Naive thymus-derived CD4-positive, alpha-beta T cell (primary cell): Measurements from ENCODE around the gene NECAB3. TPM values are rescaled to one million over a fixed set of nuclear protein-coding genes. Genes with fewer than 3 reads are reported as not detected.

ENCODE experiments used
- ATAC-seq: fragments of 150-1000 bp; cut with Tn5 transposase; 2 replicates; pipeline ENCODE4 v1.10.0; 2021; ENCODE audit warnings: mild to moderate bottlenecking, moderate library complexity
- CTCF ChIA-PET: fragments of 350-600 bp; sonication (Branson Sonifier 250); formaldehyde crosslinking; loops from one replicate; lab custom pipeline; 2021; ENCODE audit warnings: antibody characterized with exemption; lab: Charles Lee
- POLR2A ChIA-PET: fragments of 350-600 bp; sonication (Branson Sonifier 250); formaldehyde crosslinking; loops from one replicate; lab custom pipeline; 2021; ENCODE audit warnings: antibody characterized with exemption, inconsistent platforms; lab: Charles Lee
- DNase-seq, 9 donors: peaks; one replicate each; pipeline versions ENCODE4 v3.0.0 to v3.0.0-alpha.2; 2020 to 2022; ENCODE audit warnings: mixed read lengths in 1 of 9
- H3K27ac ChIP-seq: one replicate; pipeline ENCODE4 v1.7.0; 2013; ENCODE audit warnings: mild to moderate bottlenecking, low read depth, low read length, moderate library complexity
- H3K27me3 ChIP-seq, 2 donors: one replicate each; pipeline ENCODE4 v1.7.0; 2013; ENCODE audit warnings: low read length in 2 of 2, mild to moderate bottlenecking in 2 of 2, moderate library complexity in 2 of 2; ENCODE audit not compliant: control insufficient read depth in 2 of 2, insufficient read depth in 2 of 2
- H3K36me3 ChIP-seq, 3 experiments: 1 replicate in 2 of 3; 2 replicates in 1 of 3; pipeline ENCODE4 v1.7.0; 2013; ENCODE audit warnings: low read length in 3 of 3, mild to moderate bottlenecking in 3 of 3, moderate library complexity in 1 of 3; ENCODE audit not compliant: insufficient read depth in 3 of 3, control insufficient read depth in 2 of 3
- H3K4me1 ChIP-seq, 2 donors: one replicate each; pipeline ENCODE4 v1.7.0; 2013; ENCODE audit warnings: low read length in 2 of 2, mild to moderate bottlenecking in 2 of 2, moderate library complexity in 1 of 2; ENCODE audit not compliant: control insufficient read depth in 2 of 2, insufficient read depth in 2 of 2
- H3K4me3 ChIP-seq: 2 replicates; pipeline ENCODE4 v1.7.0; 2013; ENCODE audit warnings: mild to moderate bottlenecking, low read length
- H3K9me3 ChIP-seq, 3 experiments: 1 replicate in 2 of 3; 2 replicates in 1 of 3; pipeline ENCODE4 v1.7.0; 2013; ENCODE audit warnings: low read length in 3 of 3; ENCODE audit not compliant: control insufficient read depth in 2 of 3
- H3K27ac Mint-ChIP-seq, 9 donors: one replicate each; pipeline ENCODE4 v1.8.0; 2020 to 2022; ENCODE audit warnings: mixed read lengths in 9 of 9, mild to moderate bottlenecking in 8 of 9, moderate library complexity in 5 of 9, inconsistent platforms in 2 of 9
- H3K27me3 Mint-ChIP-seq, 5 donors: one replicate each; pipeline ENCODE4 v1.8.0; 2021 to 2022; ENCODE audit warnings: mixed read lengths in 5 of 5, mild to moderate bottlenecking in 1 of 5
- H3K36me3 Mint-ChIP-seq, 5 donors: one replicate each; pipeline ENCODE4 v1.8.0; 2020 to 2022; ENCODE audit warnings: mixed read lengths in 5 of 5, mild to moderate bottlenecking in 3 of 5, inconsistent platforms in 1 of 5
- H3K4me1 Mint-ChIP-seq, 7 donors: one replicate each; pipeline ENCODE4 v1.8.0; 2020 to 2022; ENCODE audit warnings: mixed read lengths in 7 of 7, mild to moderate bottlenecking in 3 of 7, inconsistent platforms in 1 of 7
- H3K4me3 Mint-ChIP-seq, 10 donors: one replicate each; pipeline ENCODE4 v1.8.0; 2020 to 2022; ENCODE audit warnings: mild to moderate bottlenecking in 10 of 10, mixed read lengths in 10 of 10, moderate library complexity in 6 of 10, inconsistent platforms in 2 of 10
- H3K9me3 Mint-ChIP-seq, 11 donors: one replicate each; pipeline ENCODE4 v1.8.0; 2020 to 2022; ENCODE audit warnings: mixed read lengths in 11 of 11, mild to moderate bottlenecking in 4 of 11, inconsistent platforms in 1 of 11, moderate library complexity in 1 of 11
- intact Hi-C, 2 donors: fragments of 100-400 bp; cut with micrococcal nuclease; formaldehyde crosslinking; loops; one replicate each; pipeline ENCODE4 v1.15.1; 2023
- polyA plus RNA-seq, 2 donors: library from polyadenylated mRNA; unstranded; fragments of 300-500 nt; fragmentation: Illumina TruSeq; gene quantifications; one replicate each; pipeline ENCODE4 v1.2.3, GENCODE V29; 2021
- total RNA-seq, 6 experiments: library from RNA in 5 of 6; stranded (reverse) in 5 of 6; gene quantifications; 1 replicate in 5 of 6; 2 replicates in 1 of 6; pipeline ENCODE4 v1.2.3 and lab custom pipeline; 2021 to 2026

NECAB3 gene
- total and polyA plus RNA-seq, 7 experiments from 2014 or later = 2.3 to 46.8 (median 13.6) TPM

DNA sequence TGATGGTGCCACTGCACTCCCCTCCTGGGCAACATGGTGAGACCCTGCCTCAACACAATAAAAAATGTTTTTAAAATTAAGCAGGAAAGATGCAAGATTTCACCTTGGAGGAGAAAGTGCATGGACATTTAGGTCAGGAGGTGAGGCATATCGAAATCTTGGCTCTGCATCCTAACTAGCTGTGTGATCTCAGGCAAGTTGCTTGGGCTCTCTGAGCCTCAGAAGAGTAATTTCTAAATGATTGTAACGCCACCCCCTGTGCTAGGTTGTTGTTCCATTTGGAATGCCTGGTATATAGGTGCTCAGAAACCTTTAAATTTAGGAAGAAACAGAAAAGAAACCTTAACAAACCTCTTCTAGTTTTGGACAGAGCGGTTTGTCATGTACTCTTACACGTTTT is 48.0 kb downstream of the NECAB3 start:
- CTCF ChIA-PET = no interaction called here
- no peak overlapping the region for H3K27ac Mint-ChIP-seq
- no peak overlapping the region for H3K27ac ChIP-seq
- peaks cover 8 to 73% (median 14%) of the 10 kb centered on the region in 3 experiments for H3K36me3 ChIP-seq
- peaks cover 7 to 26% of the 10 kb centered on the region in 2 donors for H3K4me1 ChIP-seq
- H3K27me3 ChIP-seq = no peaks in the 10 kb centered on the region
- DNase-seq (no peak), ATAC-seq (no peak)
- H3K4me3 ChIP-seq = no peak overlapping the region
- H3K36me3 Mint-ChIP-seq = peaks cover 7 to 75% (median 44%) of the 10 kb centered on the region in 5 donors
- H3K4me1 Mint-ChIP-seq = peaks cover 7 to 20% (median 13%) of the 10 kb centered on the region in 7 donors
- H3K9me3 Mint-ChIP-seq = peaks cover 0 to 2% (median 0%) of the 10 kb centered on the region in 11 donors
- H3K4me3 Mint-ChIP-seq = no peak overlapping the region
- intact Hi-C loops = no loop called here
- H3K9me3 ChIP-seq = no peaks in the 10 kb centered on the region
- POLR2A ChIA-PET = no interaction called here
- H3K27me3 Mint-ChIP-seq = no peaks in the 10 kb centered on the region

DNA sequence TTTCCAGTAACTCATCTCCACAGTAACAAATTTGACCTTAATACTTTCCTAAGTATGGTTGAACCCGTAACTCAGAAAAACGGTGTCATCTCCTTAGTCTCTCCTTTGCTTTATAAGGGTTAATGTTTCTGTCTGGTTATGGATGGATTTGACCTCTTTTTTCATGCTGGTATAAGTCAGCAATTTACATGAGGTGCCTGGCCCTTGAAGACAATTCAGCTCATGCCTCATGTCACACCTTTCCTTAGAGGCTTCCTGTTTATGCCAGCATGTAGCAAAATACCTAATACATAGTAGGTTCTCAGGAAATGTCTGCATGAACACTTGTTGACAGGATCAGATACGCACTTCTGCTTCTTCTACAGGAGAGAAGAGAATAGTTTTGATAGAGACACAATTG is 49.8 kb downstream of the NECAB3 start:
- POLR2A ChIA-PET = no interaction called here
- H3K27ac Mint-ChIP-seq = peak overlapping the region; percentile 29 to 85 (median 66)
- peak in 2 of 9 donors; percentile 3 to 7 for DNase-seq
- intact Hi-C loops = no loop called here
- H3K4me1 ChIP-seq = peaks cover 7 to 26% of the 10 kb centered on the region in 2 donors
- H3K27me3 Mint-ChIP-seq = no peaks in the 10 kb centered on the region
- no peaks in the 10 kb centered on the region for H3K27me3 ChIP-seq
- CTCF ChIA-PET = no interaction called here
- peaks cover 7 to 59% (median 37%) of the 10 kb centered on the region in 5 donors for H3K36me3 Mint-ChIP-seq
- peaks cover 7 to 20% (median 14%) of the 10 kb centered on the region in 7 donors for H3K4me1 Mint-ChIP-seq
- H3K9me3 ChIP-seq = no peaks in the 10 kb centered on the region
- ATAC-seq = no peak
- H3K36me3 ChIP-seq = peaks cover 0 to 55% (median 8%) of the 10 kb centered on the region in 3 experiments
- H3K4me3 ChIP-seq = no peak overlapping the region
- H3K27ac ChIP-seq = no peak overlapping the region
- H3K9me3 Mint-ChIP-seq = peaks cover 0 to 2% (median 0%) of the 10 kb centered on the region in 11 donors
- H3K4me3 Mint-ChIP-seq = peak overlapping the region in 5 of 10 donors; percentile 18 to 65 (median 44)

DNA sequence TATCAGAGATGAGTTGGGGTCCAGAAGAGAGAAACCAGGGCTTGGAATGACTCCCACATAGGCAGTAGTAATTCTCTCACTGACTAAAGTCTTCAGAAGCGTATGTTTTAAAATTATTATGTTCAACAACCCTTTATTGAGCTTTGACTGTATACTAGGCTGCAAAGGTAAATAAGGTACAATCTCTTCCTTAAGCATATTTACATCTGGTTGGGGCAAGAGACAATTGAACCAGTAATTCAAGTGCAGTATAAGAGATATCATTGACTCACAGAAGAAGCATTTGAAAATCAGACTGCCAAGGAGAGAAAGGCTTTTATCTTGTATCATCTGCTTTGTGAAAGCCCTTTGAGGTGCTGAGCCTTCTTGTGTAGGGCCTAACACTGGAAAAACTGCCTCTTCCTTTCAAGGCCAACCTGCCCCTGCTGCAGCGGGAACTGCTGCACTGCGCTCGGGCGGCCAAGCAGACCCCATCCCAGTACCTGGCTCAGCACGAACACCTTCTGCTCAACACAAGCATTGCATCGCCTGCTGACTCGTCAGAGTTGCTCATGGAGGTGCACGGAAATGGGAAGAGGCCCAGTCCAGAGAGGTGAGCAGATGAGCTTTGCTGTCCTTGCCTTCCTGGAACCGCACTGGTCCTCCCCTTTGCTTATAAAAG is 51.4 kb downstream of the NECAB3 start:
- H3K36me3 Mint-ChIP-seq = peaks cover 9 to 48% (median 24%) of the 10 kb centered on the region in 5 donors

DNA sequence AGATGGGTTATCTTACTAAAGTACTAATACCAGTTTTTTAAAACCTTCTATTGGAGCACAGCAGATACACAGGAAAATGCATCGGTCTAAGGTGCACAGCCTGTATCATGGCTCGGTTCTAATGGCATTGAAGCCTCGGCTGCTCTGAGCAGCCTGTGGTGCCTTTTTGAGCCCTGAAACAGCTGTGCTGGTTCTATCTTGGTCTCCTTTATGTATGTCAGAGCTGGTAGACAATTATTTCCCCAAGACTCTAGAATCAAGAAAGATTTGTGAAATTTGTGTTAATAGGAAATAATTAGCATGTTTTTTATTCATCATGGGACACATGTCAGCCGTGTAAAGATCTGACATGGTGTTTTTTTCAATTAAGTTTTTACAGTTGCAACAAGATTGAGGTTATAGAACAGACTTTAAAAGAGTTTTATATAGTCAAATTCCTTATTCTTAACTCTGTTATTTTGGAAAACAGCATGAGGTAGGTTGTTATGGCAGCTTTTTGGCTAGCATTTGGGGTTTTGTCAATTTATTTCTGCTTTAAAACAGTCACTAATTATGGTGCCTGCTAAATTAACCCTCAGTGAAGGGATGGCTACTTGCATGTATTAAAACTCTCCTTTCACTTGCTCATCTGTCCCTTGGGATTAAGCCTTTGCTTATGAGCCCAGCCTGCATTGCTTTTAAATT is 52.4 kb downstream of the NECAB3 start:
- ChIA-PET CTCF (no interaction called here), POLR2A (no interaction called here)
- H3K4me3 ChIP-seq = no peak overlapping the region
- Mint-ChIP-seq H3K36me3 (peaks cover 9 to 40% (median 23%) of the 10 kb centered on the region in 5 donors), H3K9me3 (no peaks in the 10 kb centered on the region), H3K4me1 (peaks cover 9 to 20% (median 14%) of the 10 kb centered on the region in 7 donors), H3K27ac (peak overlapping the region in 2 of 9 donors; percentile 42 to 49), H3K4me3 (no peak overlapping the region), H3K27me3 (no peaks in the 10 kb centered on the region)
- H3K9me3 ChIP-seq = no peaks in the 10 kb centered on the region
- no peaks in the 10 kb centered on the region for H3K27me3 ChIP-seq
- ATAC-seq (no peak), DNase-seq (no peak)
- intact Hi-C loops = no loop called here
- H3K27ac ChIP-seq = no peak overlapping the region
- peaks cover 7 to 26% of the 10 kb centered on the region in 2 donors for H3K4me1 ChIP-seq
- H3K36me3 ChIP-seq = peaks cover 0 to 45% (median 3%) of the 10 kb centered on the region in 3 experiments

More for the DNA sequence above, 51.4 kb downstream of the NECAB3 start:
- Mint-ChIP-seq H3K27me3 (no peaks in the 10 kb centered on the region), H3K4me3 (no peak overlapping the region), H3K27ac (peak overlapping the region in 1 of 9 donors; percentile 58), H3K4me1 (peaks cover 9 to 20% (median 14%) of the 10 kb centered on the region in 7 donors), H3K9me3 (peaks cover 0 to 2% (median 0%) of the 10 kb centered on the region in 11 donors)
- intact Hi-C loops = no loop called here
- CTCF ChIA-PET = no interaction called here
- H3K4me3 ChIP-seq = no peak overlapping the region
- H3K4me1 ChIP-seq = peaks cover 7 to 26% of the 10 kb centered on the region in 2 donors
- no peak overlapping the region for H3K27ac ChIP-seq
- DNase-seq (no peak), ATAC-seq (no peak)
- no peaks in the 10 kb centered on the region for H3K9me3 ChIP-seq
- H3K27me3 ChIP-seq = no peaks in the 10 kb centered on the region
- peaks cover 0 to 49% (median 3%) of the 10 kb centered on the region in 3 experiments for H3K36me3 ChIP-seq
- POLR2A ChIA-PET = no interaction called here

DNA sequence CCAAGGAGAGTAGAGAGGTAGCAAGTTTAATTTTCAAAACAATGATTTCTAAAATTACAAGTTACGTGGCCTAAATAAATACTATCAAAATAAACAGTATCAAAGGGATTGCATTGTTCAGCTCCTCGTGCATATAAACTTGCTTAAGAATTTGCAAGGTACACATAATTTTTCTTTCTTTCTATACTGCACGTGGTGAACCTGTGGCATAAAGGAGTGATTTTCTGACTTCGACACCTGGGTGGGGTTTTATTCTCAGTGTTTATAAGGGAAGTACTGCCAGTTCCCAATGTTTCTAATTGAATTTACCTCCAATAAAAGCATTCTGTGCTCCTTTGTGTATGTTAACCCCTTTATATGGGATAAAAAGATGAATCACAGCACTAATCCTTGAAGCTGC is 62.2 kb downstream of the NECAB3 start:
- no peak overlapping the region for H3K27ac ChIP-seq
- Mint-ChIP-seq H3K9me3 (no peaks in the 10 kb centered on the region), H3K4me1 (peaks cover 0 to 4% (median 0%) of the 10 kb centered on the region in 7 donors), H3K4me3 (no peak overlapping the region), H3K36me3 (peaks cover 9 to 41% (median 19%) of the 10 kb centered on the region in 5 donors), H3K27ac (no peak overlapping the region), H3K27me3 (no peaks in the 10 kb centered on the region)
- no peaks in the 10 kb centered on the region for H3K4me1 ChIP-seq
- H3K36me3 ChIP-seq = peaks cover 6 to 81% (median 18%) of the 10 kb centered on the region in 3 experiments
- CTCF ChIA-PET = no interaction called here
- POLR2A ChIA-PET = no interaction called here
- H3K27me3 ChIP-seq = no peaks in the 10 kb centered on the region
- ATAC-seq (no peak), DNase-seq (no peak)
- intact Hi-C loops = no loop called here
- H3K4me3 ChIP-seq = no peak overlapping the region
- no peaks in the 10 kb centered on the region for H3K9me3 ChIP-seq

DNA sequence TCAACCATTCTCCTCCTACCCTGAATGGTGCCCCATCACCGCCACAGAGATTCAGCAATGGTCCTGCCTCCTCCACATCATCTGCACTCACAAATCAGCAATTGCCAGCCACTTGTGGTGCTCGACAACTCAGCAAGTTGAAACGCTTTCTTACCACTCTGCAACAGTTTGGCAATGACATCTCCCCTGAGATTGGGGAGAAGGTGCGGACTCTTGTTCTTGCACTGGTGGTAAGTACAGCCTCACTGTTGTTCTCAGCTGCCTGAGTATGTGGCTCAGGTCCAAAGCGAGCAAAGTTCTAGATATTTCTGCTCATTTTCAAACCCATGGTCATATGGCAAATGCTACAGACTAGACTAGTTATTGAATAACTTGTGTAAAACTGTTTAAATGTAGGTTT is 63.1 kb downstream of the NECAB3 start:
- H3K4me3 Mint-ChIP-seq = no peak overlapping the region
- H3K27me3 Mint-ChIP-seq = no peaks in the 10 kb centered on the region
- CTCF ChIA-PET = no interaction called here
- intact Hi-C loops = no loop called here
- ATAC-seq (no peak), DNase-seq (no peak)
- no peak overlapping the region for H3K27ac Mint-ChIP-seq
- POLR2A ChIA-PET = no interaction called here
- Histone ChIP-seq H3K27ac (no peak overlapping the region), H3K4me1 (no peaks in the 10 kb centered on the region), H3K4me3 (no peak overlapping the region), H3K27me3 (no peaks in the 10 kb centered on the region), H3K9me3 (no peaks in the 10 kb centered on the region), H3K36me3 (peaks cover 6 to 81% (median 18%) of the 10 kb centered on the region in 3 experiments)
- H3K4me1 Mint-ChIP-seq = peaks cover 0 to 7% (median 0%) of the 10 kb centered on the region in 7 donors
- H3K36me3 Mint-ChIP-seq = peaks cover 9 to 49% (median 19%) of the 10 kb centered on the region in 5 donors
- H3K9me3 Mint-ChIP-seq = no peaks in the 10 kb centered on the region
